Inflammatory macrophage (primary cell): ENCODE measurements around the gene UAP1.

Source experiments
- DNase-seq, 2 donors: peaks; one replicate each; pipeline ENCODE4 v3.0.0-alpha.2; 2020 to 2022

The UAP1 gene

GRCh38 chr1:162617513-162617912, 56.0 kb downstream of the UAP1 start:
- no peak for DNase-seq

GRCh38 chr1:162619076-162619475, 57.6 kb downstream of the UAP1 start:
- no peak for DNase-seq

GRCh38 chr1:162621256-162621655, 59.7 kb downstream of the UAP1 start:
- no peak for DNase-seq

GRCh38 chr1:162625679-162626078, 64.2 kb downstream of the UAP1 start:
- no peak for DNase-seq

- no peak for DNase-seq
These were observed 64.6 kb downstream of the UAP1 start for GRCh38 chr1:162626094-162626493.

GRCh38 chr1:162626761-162627160, 65.2 kb downstream of the UAP1 start:
- no peak for DNase-seq

- DNase-seq, result peak; percentile 8 to 12
These were observed 66.3 kb downstream of the UAP1 start for GRCh38 chr1:162627662-162628296.

GRCh38 chr1:162629077-162629627, 67.6 kb downstream of the UAP1 start:
- no peak for DNase-seq

- DNase-seq, result no peak
These were observed 68.1 kb downstream of the UAP1 start for GRCh38 chr1:162629651-162630050.

- no peak for DNase-seq
These were observed 70.1 kb downstream of the UAP1 start for GRCh38 chr1:162631546-162632191.

GRCh38 chr1:162632217-162632666, 70.7 kb downstream of the UAP1 start, which contains the start of gene DDR2:
DDR2 (plus strand) TSS chr1:162632464; CDS start chr1:162719064, 86,600 bp downstream.
- DNase-seq, result no peak

GRCh38 chr1:162632698-162633080, 71.2 kb downstream of the UAP1 start:
- DNase-seq, result no peak

- no peak for DNase-seq
These were observed 71.7 kb downstream of the UAP1 start for GRCh38 chr1:162633081-162633762.

GRCh38 chr1:162635418-162635817, 73.9 kb downstream of the UAP1 start:
- no peak for DNase-seq

GRCh38 chr1:162639718-162640117, 78.2 kb downstream of the UAP1 start:
- DNase-seq, result no peak

GRCh38 chr1:162641114-162641513, 79.6 kb downstream of the UAP1 start:
- no peak for DNase-seq

- no peak for DNase-seq
These were observed 83.4 kb downstream of the UAP1 start for GRCh38 chr1:162644986-162645314.

GRCh38 chr1:162645666-162646065, 84.1 kb downstream of the UAP1 start:
- no peak for DNase-seq

- no peak for DNase-seq
These were observed 88.1 kb downstream of the UAP1 start for GRCh38 chr1:162649583-162649982.
